ENCODE measurements around the gene GOLPH3L. TPM values are rescaled to one million over a fixed set of nuclear protein-coding genes. Genes with fewer than 3 reads are reported as not detected.

GOLPH3L gene
- polyA plus RNA-seq, 2 of the 4 experiments (the other 2 are of a cell fraction) = 32.3 to 41.8 TPM

GRCh38 chr1:150720703-150721102 is 23.7 kb upstream of the GOLPH3L start, which contains the start of gene HORMAD1:
Gene HORMAD1 (minus strand): TSS chr1:150720895. CDS start chr1:150719505, 1,390 bp downstream.
- Histone ChIP-seq H3K9me3 (no peaks in the 10 kb centered on the region), H3K4me3 (no peak within 1 kb of the TSS), H3K27ac (no peak within 1 kb of the TSS), H3K4me1 (no peaks in the 10 kb centered on the region), H3K4me2 (no peak within 1 kb of the TSS)
- TF ChIP-seq GATA3 (IDR thresholded peaks at IDR 0.05; ENCODE audit: borderline replicate concordance) = no peak
- TF ChIP-seq NFE2L2 (conservative IDR thresholded peaks at IDR 0.05; ENCODE audit: low read length) = no peak
- TF ChIP-seq HOXB5 (CRISPR knock-in tag; IDR thresholded peaks at IDR 0.05) = no peak
- no peak for TF ChIP-seq EHMT2 (IDR thresholded peaks at IDR 0.05; ENCODE audit: low read depth)
- TF ChIP-seq SMC3 (IDR thresholded peaks at IDR 0.05) = no peak
- TF ChIP-seq, protein P1, sequence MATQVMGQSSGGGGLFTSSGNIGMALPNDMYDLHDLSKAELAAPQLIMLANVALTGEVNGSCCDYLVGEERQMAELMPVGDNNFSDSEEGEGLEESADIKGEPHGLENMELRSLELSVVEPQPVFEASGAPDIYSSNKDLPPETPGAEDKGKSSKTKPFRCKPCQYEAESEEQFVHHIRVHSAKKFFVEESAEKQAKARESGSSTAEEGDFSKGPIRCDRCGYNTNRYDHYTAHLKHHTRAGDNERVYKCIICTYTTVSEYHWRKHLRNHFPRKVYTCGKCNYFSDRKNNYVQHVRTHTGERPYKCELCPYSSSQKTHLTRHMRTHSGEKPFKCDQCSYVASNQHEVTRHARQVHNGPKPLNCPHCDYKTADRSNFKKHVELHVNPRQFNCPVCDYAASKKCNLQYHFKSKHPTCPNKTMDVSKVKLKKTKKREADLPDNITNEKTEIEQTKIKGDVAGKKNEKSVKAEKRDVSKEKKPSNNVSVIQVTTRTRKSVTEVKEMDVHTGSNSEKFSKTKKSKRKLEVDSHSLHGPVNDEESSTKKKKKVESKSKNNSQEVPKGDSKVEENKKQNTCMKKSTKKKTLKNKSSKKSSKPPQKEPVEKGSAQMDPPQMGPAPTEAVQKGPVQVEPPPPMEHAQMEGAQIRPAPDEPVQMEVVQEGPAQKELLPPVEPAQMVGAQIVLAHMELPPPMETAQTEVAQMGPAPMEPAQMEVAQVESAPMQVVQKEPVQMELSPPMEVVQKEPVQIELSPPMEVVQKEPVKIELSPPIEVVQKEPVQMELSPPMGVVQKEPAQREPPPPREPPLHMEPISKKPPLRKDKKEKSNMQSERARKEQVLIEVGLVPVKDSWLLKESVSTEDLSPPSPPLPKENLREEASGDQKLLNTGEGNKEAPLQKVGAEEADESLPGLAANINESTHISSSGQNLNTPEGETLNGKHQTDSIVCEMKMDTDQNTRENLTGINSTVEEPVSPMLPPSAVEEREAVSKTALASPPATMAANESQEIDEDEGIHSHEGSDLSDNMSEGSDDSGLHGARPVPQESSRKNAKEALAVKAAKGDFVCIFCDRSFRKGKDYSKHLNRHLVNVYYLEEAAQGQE (IDR thresholded peaks at IDR 0.05) = no peak
- TF ChIP-seq HDAC2 (IDR thresholded peaks at IDR 0.05) = no peak
- TF ChIP-seq PHF8 (IDR thresholded peaks at IDR 0.05; ENCODE audit: borderline replicate concordance, low read depth) = no peak
- TF ChIP-seq HOXB13 (CRISPR knock-in tag; IDR thresholded peaks at IDR 0.05; ENCODE audit: low read depth) = no peak
- TF ChIP-seq FOSL2 (IDR thresholded peaks at IDR 0.05) = no peak
- no peak for TF ChIP-seq FOSL2 (CRISPR knock-in tag; IDR thresholded peaks at IDR 0.05)
- TF ChIP-seq CHD2 (IDR thresholded peaks at IDR 0.05; ENCODE audit: low read length, partially characterized antibody) = no peak
- no peak for TF ChIP-seq FOSB (CRISPR knock-in tag; IDR thresholded peaks at IDR 0.05)
- TF ChIP-seq MAZ (IDR thresholded peaks at IDR 0.05; ENCODE audit: borderline replicate concordance, low read depth, low read length) = no peak
- DNase-seq (ENCODE audit: low read depth in 1 of 2, low spot score in 1 of 2) = no peak
- ChIA-PET POLR2A (no interaction called here), CTCF (interaction anchor here (1.2 to 1.7 kb wide), 2 partner anchors 31 to 160 kb away, joined by 3 to 5 read pairs; no protein-coding TSS in a partner anchor)
- no peak for ATAC-seq
- no peak for FAIRE-seq
- WGBS (ENCODE audit: missing lambda C conversion rate) = 94% methylated on average over 24 of the region's 24 CpGs

DNA sequence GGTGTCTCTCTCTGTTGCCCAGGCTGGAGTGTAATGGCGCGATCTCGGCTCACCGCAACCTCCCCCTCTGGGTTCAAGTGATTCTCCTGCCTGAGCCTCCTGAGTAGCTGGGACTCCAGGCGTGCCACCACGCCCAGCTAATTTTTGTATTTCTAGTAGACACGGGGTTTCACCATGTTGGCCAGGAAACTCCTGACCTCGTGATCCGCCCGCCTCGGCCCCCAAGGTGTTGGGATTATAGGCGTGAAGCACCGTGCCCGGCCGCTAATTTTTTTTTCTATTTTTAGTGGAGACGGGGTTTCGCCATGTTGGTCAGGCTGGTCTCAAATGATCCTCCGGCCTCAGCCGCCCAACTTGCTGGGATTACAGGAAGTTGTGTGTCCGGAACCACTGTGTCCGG is 23.1 kb upstream of the GOLPH3L start:
- FAIRE-seq = no peak
- ChIA-PET POLR2A (no interaction called here), CTCF (interaction anchor here (0.6 to 1.7 kb wide), 2 partner anchors 58 to 159 kb away, joined by 3 to 5 read pairs; no protein-coding TSS in a partner anchor)
- ATAC-seq = no peak
- DNase-seq (ENCODE audit: low read depth in 1 of 2, low spot score in 1 of 2) = no peak
- 99% methylated on average over 21 of the region's 21 CpGs for whole genome bisulfite sequencing (ENCODE audit: missing lambda C conversion rate)
- Histone ChIP-seq H3K4me2 (no peak overlapping the region), H3K4me3 (no peak overlapping the region), H3K27ac (no peak overlapping the region), H3K9me3 (no peaks in the 10 kb centered on the region), H3K4me1 (no peaks in the 10 kb centered on the region)
- no peak for TF ChIP-seq TP53 (CRISPR knock-in tag; IDR thresholded peaks at IDR 0.05)
- no peak for TF ChIP-seq BCL3 (IDR thresholded peaks at IDR 0.05)
- TF ChIP-seq PHF8 (IDR thresholded peaks at IDR 0.05; ENCODE audit: borderline replicate concordance, low read depth) = no peak
- TF ChIP-seq, protein P2, sequence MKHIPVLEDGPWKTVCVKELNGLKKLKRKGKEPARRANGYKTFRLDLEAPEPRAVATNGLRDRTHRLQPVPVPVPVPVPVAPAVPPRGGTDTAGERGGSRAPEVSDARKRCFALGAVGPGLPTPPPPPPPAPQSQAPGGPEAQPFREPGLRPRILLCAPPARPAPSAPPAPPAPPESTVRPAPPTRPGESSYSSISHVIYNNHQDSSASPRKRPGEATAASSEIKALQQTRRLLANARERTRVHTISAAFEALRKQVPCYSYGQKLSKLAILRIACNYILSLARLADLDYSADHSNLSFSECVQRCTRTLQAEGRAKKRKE (CRISPR knock-in tag; IDR thresholded peaks at IDR 0.05; ENCODE audit: low read depth) = no peak
- TF ChIP-seq EP300 (IDR thresholded peaks at IDR 0.05) = no peak
- no peak for TF ChIP-seq SMC3 (IDR thresholded peaks at IDR 0.05)
- TF ChIP-seq HOXB13 (CRISPR knock-in tag; IDR thresholded peaks at IDR 0.05; ENCODE audit: low read depth) = no peak
- TF ChIP-seq, protein P3, sequence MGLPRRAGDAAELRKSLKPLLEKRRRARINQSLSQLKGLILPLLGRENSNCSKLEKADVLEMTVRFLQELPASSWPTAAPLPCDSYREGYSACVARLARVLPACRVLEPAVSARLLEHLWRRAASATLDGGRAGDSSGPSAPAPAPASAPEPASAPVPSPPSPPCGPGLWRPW (IDR thresholded peaks at IDR 0.05) = no peak
- TF ChIP-seq, protein P4, sequence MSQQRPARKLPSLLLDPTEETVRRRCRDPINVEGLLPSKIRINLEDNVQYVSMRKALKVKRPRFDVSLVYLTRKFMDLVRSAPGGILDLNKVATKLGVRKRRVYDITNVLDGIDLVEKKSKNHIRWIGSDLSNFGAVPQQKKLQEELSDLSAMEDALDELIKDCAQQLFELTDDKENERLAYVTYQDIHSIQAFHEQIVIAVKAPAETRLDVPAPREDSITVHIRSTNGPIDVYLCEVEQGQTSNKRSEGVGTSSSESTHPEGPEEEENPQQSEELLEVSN (IDR thresholded peaks at IDR 0.05; ENCODE audit: borderline replicate concordance, low read depth) = no peak
- no peak for TF ChIP-seq ZSCAN20 (CRISPR knock-in tag; IDR thresholded peaks at IDR 0.05)
- no peak for TF ChIP-seq MAX (IDR thresholded peaks at IDR 0.05)
- no peak for TF ChIP-seq CBX2 (IDR thresholded peaks at IDR 0.05; ENCODE audit: borderline replicate concordance, low read depth)
- TF ChIP-seq NPAS2 (CRISPR knock-in tag; IDR thresholded peaks at IDR 0.05; ENCODE audit: borderline replicate concordance) = no peak

Data from A549 (cell line).